ENCODE measurements around the gene SLC37A1. TPM values are rescaled to one million over a fixed set of nuclear protein-coding genes. Genes with fewer than 3 reads are reported as not detected.

Gene SLC37A1
- total and polyA plus RNA-seq, 2 donors from 2014 or later = 3.4 to 21.8 TPM

- H3K4me3 ChIP-seq (ENCODE audit: low read length in 3 of 3) = peak overlapping the region in 1 of 3 donors; percentile 30
- DNase-seq = no peak
- H3K9me3 ChIP-seq (ENCODE audit: control insufficient read depth in 2 of 3, insufficient read depth in 1 of 3, low read length in 3 of 3) = no peaks in the 10 kb centered on the region
- intact Hi-C loops (cut with DNase I) = no loop called here
- H3K27ac ChIP-seq (ENCODE audit: low read depth in 2 of 2, low read length in 2 of 2) = no peak overlapping the region
- no peak for FAIRE-seq
- H3K27me3 ChIP-seq (ENCODE audit: control insufficient read depth, insufficient read depth, low read length) = no peaks in the 10 kb centered on the region
- H3K4me1 ChIP-seq (ENCODE audit: control insufficient read depth in 2 of 3, insufficient read depth in 2 of 3, low read depth in 1 of 3, low read length in 3 of 3) = peaks cover 3 to 18% (median 14%) of the 10 kb centered on the region in 3 donors
- no peak overlapping the region for H3K9ac ChIP-seq (ENCODE audit: low read length in 3 of 3)
- H3K36me3 ChIP-seq (ENCODE audit: control insufficient read depth in 2 of 3, insufficient read depth in 3 of 3, low read length in 3 of 3) = no peaks in the 10 kb centered on the region
- no peak for TF ChIP-seq CTCF (IDR thresholded peaks at IDR 0.05; ENCODE audit: borderline replicate concordance, extremely low read depth, insufficient read depth)
These were observed 102.3 kb downstream of the SLC37A1 start for GRCh38 chr21:42615924-42616323.

DNA sequence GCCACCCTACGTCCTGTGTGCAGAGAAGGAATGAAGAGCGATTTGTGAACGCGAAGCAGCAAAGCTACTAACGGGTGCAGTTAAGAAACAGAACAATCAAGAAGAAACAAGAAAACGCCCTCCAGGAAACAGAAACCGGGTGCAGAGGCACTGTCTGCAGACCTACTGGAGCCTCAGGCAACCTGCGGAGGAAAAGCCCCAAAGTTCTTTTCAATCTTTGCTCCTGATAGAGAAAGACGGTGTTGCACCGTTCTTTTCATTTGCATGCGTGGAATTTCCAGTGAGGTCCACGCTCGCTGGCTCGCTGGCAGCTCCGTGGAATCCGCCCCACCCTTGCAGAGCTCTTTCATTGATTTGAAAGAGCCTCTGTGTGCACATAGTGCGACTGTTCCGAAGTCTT lies 102.8 kb downstream of the SLC37A1 start:
- no peaks in the 10 kb centered on the region for H3K36me3 ChIP-seq (ENCODE audit: control insufficient read depth in 2 of 3, insufficient read depth in 3 of 3, low read length in 3 of 3)
- H3K27me3 ChIP-seq (ENCODE audit: control insufficient read depth, insufficient read depth, low read length) = no peaks in the 10 kb centered on the region
- H3K4me3 ChIP-seq (ENCODE audit: low read length in 3 of 3) = peak overlapping the region in 1 of 3 donors; percentile 14
- intact Hi-C loops (cut with DNase I) = no loop called here
- H3K27ac ChIP-seq (ENCODE audit: low read depth in 2 of 2, low read length in 2 of 2) = no peak overlapping the region
- peak in 1 of 5 donors; percentile 24 for DNase-seq
- H3K9ac ChIP-seq (ENCODE audit: low read length in 3 of 3) = no peak overlapping the region
- peaks cover 3 to 23% (median 18%) of the 10 kb centered on the region in 3 donors for H3K4me1 ChIP-seq (ENCODE audit: control insufficient read depth in 2 of 3, insufficient read depth in 2 of 3, low read depth in 1 of 3, low read length in 3 of 3)
- no peak for FAIRE-seq
- no peaks in the 10 kb centered on the region for H3K9me3 ChIP-seq (ENCODE audit: control insufficient read depth in 2 of 3, insufficient read depth in 1 of 3, low read length in 3 of 3)
- TF ChIP-seq CTCF (IDR thresholded peaks at IDR 0.05; ENCODE audit: borderline replicate concordance, extremely low read depth, insufficient read depth) = no peak

DNA sequence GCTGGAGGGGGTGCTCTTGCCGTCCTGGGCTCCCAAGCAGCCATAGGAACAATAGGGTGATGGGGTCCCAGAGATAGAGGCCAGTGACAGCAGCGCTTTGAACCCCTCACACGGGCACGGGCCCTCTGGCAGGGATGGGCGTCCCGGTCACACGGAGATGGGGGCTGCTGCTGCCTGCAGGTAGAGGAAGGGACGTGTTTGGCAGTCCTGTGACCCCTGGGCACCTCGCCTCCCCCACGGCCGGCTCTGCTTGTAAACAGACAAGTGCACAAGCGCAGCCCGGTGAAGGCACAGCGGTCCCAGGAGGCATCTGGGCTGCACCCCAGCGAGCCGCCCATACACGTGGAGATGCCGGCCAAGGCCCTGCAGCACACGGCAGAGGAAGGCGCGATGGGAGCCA lies 103.3 kb downstream of the SLC37A1 start:
- Histone ChIP-seq H3K9ac (ENCODE audit: low read length in 3 of 3) (no peak overlapping the region), H3K27ac (ENCODE audit: low read depth in 2 of 2, low read length in 2 of 2) (no peak overlapping the region), H3K27me3 (ENCODE audit: control insufficient read depth, insufficient read depth, low read length) (no peaks in the 10 kb centered on the region), H3K9me3 (ENCODE audit: control insufficient read depth in 2 of 3, insufficient read depth in 1 of 3, low read length in 3 of 3) (no peaks in the 10 kb centered on the region), H3K36me3 (ENCODE audit: control insufficient read depth in 2 of 3, insufficient read depth in 3 of 3, low read length in 3 of 3) (no peaks in the 10 kb centered on the region), H3K4me3 (ENCODE audit: low read length in 3 of 3) (no peak overlapping the region), H3K4me1 (ENCODE audit: control insufficient read depth in 2 of 3, insufficient read depth in 2 of 3, low read depth in 1 of 3, low read length in 3 of 3) (peaks cover 3 to 28% (median 20%) of the 10 kb centered on the region in 3 donors)
- peak in 2 of 5 donors; percentile 71 to 72 for DNase-seq
- TF ChIP-seq CTCF (IDR thresholded peaks at IDR 0.05; ENCODE audit: borderline replicate concordance, extremely low read depth, insufficient read depth) = no peak
- intact Hi-C loops (cut with DNase I) = no loop called here
- no peak for FAIRE-seq

- Histone ChIP-seq H3K9ac (ENCODE audit: low read length in 3 of 3) (no peak overlapping the region), H3K4me3 (ENCODE audit: low read length in 3 of 3) (no peak overlapping the region), H3K4me1 (ENCODE audit: control insufficient read depth in 2 of 3, insufficient read depth in 2 of 3, low read depth in 1 of 3, low read length in 3 of 3) (peaks cover 7 to 28% (median 23%) of the 10 kb centered on the region in 3 donors), H3K27me3 (ENCODE audit: control insufficient read depth, insufficient read depth, low read length) (no peaks in the 10 kb centered on the region), H3K27ac (ENCODE audit: low read depth in 2 of 2, low read length in 2 of 2) (no peak overlapping the region), H3K9me3 (ENCODE audit: control insufficient read depth in 2 of 3, insufficient read depth in 1 of 3, low read length in 3 of 3) (no peaks in the 10 kb centered on the region), H3K36me3 (ENCODE audit: control insufficient read depth in 2 of 3, insufficient read depth in 3 of 3, low read length in 3 of 3) (no peaks in the 10 kb centered on the region)
- DNase-seq (peak in 4 of 5 donors; percentile 57 to 80 (median 68)), FAIRE-seq (no peak)
- intact Hi-C loops (cut with DNase I) = no loop called here
- no peak for TF ChIP-seq CTCF (IDR thresholded peaks at IDR 0.05; ENCODE audit: borderline replicate concordance, extremely low read depth, insufficient read depth)
These were observed 103.8 kb downstream of the SLC37A1 start for GRCh38 chr21:42617486-42617885.

All from kidney (tissue), 14 donors.